ENCODE measurements around the gene ABCB8.
"Not testable (repeated sequence)": the region's sequence is repeated elsewhere in the genome, so short reads cannot be mapped to it uniquely, and the experiment has no call there.

ABCB8 gene

GRCh38 chr7:150998341-150998740 lies 29.9 kb upstream of the ABCB8 start:
- DNase-seq = no peak

- DNase-seq = no peak
Observed at GRCh38 chr7:150999001-150999400, 29.2 kb upstream of the ABCB8 start.

DNA sequence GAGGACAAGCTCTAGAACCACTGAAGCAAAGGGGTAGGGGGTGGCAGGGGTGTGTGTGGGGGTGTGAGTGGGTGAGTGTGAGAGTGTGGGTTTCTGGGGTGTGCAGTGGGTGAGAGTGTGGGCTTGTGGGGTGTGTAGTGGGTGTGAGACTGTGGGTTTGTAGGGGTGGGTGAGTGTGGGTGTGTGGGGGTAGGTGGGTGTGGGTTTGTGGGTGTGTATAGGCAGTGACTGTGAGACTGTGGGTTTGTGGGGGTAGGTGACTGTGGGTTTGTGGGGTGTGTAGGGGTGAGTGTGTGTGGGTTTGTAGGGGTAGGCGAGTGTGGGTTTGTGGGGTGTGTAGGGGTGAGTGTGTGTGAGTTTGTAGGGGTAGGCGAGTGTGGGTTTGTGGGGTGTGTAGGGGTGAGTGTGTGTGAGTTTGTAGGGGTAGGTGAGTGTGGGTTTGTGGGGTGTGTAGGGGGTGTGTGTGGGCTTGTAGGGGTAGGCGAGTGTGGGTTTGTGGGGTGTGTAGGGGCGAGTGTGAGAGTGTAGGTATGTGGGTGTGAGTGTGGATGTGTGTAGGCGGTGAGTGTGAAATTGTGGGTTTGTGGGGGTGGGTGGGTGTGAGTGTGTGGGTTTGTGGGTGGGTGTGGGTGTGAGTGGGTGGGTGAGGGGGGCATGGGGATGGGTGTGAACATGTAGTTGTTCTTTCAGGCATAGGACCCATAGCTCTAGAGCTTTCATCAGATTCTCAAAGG lies 28.6 kb upstream of the ABCB8 start:
- DNase-seq = no peak

GRCh38 chr7:151000897-151001495 lies 27.3 kb upstream of the ABCB8 start:
- DNase-seq = no peak

- DNase-seq = no peak
Observed at GRCh38 chr7:151001546-151001945, 26.7 kb upstream of the ABCB8 start.

DNA sequence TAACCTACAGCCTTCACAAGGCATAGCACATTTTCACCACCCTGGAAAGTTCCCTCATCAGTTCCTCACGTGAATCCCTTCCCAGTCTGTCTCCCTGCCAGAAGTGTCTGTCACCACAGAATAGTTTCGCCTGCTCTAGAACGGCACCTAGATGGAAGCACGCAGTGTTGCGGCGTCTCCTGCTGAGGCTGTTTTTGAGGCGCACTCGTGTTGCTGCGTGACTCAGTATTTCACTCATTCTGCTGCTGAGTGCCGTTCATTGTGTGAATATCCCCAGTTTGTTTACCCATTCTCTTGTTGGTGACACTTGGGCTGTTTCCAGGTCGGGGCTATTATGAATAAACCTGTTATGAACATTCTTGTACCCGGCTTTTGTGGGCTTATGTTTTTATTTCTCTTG lies 24.7 kb upstream of the ABCB8 start:
- peak; percentile 36 to 77 for DNase-seq

- no peak for DNase-seq
Observed at GRCh38 chr7:151005566-151005965, 22.7 kb upstream of the ABCB8 start.

DNA sequence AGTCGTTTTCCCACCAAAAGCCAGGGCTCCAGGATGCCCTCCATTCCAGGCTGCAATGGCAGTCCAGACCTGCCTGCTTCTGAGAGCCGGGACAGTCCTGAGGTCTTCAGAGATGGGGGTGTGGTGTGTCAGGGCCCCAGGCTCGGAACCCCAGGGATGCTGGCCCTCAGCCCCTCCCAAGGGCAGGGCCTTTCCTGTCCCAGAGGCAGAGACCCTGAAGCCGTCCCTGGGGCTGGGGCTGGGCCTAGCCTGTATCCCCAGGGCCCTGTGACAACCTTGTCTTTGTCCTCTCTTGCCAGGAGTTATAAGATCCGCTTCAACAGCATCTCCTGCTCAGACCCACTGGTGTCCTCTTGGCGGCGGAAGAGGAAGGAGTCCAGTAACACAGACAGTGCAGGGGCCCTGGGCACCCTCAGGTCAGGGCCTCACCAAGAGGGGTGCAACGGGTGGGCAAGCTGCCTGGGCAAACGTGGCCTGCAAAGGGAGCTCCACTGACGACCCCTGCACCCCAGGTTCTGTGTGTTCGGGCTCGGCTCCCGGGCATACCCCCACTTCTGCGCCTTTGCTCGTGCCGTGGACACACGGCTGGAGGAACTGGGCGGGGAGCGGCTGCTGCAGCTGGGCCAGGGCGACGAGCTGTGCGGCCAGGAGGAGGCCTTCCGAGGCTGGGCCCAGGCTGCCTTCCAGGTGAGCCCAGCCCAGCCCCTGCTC lies 21.5 kb upstream of the ABCB8 start:
- DNase-seq = no peak

GRCh38 chr7:151007469-151007898 lies 20.8 kb upstream of the ABCB8 start:
- no peak for DNase-seq

DNA sequence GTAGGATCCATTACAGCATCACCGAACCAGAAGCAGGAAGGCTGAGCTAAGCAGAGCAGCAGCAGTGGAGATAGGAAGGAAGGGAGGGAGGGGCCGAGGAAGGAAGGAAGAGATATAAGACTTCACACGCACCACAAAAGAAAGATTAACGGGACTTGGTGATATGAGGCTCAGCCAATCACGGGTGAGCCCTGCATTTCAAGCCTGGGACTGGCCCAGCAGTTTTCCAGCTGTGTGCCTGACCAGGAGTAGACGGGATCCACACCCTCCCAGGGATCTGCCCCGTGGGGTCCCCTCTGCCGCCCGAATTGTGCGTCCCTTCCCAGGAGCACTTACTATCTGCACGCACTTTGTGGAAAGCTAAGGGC lies 20.1 kb upstream of the ABCB8 start:
- DNase-seq = no peak

- DNase-seq = no peak
Observed at GRCh38 chr7:151008511-151009323, 19.5 kb upstream of the ABCB8 start.

GRCh38 chr7:151009327-151010036 lies 18.8 kb upstream of the ABCB8 start:
- DNase-seq = no peak

DNA sequence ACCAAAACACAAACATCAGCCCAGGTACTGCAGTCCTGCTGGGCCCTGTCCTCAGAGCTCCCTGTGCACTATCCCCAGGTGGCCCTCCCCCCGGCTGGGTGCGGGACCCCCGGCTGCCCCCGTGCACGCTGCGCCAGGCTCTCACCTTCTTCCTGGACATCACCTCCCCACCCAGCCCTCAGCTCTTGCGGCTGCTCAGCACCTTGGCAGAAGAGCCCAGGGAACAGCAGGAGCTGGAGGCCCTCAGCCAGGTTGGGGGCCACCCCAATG lies 18.3 kb upstream of the ABCB8 start:
- DNase-seq = no peak

DNA sequence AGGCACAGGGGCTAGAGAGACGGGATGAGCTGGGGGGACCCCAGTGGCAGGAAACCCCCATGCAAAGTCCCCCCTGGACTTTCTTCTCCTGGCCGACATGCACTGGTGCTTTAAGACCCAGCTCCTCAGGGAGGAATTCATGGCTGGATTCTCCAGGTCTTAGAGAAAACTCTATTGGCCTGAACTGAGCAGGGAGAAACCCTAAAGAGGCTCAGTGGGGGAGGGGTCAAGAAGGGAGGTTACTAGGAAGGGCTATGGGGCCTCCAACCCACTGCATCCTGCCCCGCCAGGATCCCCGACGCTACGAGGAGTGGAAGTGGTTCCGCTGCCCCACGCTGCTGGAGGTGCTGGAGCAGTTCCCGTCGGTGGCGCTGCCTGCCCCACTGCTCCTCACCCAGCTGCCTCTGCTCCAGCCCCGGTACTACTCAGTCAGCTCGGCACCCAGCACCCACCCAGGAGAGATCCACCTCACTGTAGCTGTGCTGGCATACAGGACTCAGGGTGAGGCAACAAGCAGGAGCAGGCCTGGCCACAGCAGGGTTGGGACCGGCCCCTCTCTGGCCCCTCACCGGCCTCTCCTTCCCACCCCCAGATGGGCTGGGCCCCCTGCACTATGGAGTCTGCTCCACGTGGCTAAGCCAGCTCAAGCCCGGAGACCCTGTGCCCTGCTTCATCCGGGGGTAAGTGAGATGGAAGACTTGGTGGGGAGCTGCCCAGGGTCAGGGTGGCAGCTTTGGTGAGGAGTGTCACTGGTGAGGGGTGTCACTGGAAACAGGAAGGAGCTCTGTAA lies 17.7 kb upstream of the ABCB8 start:
- DNase-seq = no peak

- no peak for DNase-seq
Observed at GRCh38 chr7:151011097-151011409, 17.2 kb upstream of the ABCB8 start.

DNA sequence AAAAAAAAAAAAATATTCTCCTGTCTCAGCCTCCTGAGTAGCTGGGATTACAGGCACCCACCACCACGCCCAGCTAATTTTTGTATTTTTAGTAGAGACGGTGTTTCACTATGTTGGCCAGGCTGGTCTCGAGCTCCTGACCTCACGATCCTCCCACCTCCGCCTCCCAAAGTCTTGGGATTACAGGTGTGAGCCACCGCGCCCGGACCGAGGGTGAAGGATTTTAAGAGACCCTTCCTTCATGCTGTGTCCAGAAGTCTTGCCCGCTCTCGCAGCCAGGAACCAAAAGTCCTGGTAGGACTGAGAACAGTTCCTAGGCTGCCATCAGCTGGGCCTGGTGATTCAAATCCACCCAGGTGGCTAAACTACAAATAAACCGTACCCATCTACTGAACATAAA lies 16.6 kb upstream of the ABCB8 start:
- DNase-seq = not testable (repeated sequence)

DNA sequence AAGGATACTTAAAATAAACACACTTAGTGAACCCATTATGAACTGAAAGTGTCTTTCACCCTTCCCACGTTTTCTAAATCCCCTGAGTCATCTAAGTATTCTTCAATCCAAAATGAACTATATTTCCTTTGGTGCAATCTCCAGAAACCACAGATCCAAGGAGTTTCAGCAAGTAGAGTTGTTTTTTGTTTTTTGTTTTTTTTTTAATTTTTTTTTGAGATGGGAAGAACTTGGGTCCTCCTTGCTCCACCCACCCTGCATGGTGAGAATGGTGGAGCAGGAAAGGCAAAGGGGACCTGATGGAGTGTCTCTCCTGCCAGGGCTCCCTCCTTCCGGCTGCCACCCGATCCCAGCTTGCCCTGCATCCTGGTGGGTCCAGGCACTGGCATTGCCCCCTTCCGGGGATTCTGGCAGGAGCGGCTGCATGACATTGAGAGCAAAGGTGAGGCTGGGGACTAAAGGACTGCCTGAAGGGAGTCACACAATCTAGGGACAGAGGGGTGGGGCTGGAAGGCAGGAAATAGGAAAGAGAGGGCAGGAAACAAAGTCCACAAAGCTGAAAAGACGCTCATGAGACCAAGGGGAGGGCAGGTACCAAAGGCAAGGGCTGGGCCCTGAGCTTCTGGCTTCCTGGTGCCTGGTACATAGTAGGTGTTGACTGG lies 16.1 kb upstream of the ABCB8 start:
- DNase-seq = no peak

DNA sequence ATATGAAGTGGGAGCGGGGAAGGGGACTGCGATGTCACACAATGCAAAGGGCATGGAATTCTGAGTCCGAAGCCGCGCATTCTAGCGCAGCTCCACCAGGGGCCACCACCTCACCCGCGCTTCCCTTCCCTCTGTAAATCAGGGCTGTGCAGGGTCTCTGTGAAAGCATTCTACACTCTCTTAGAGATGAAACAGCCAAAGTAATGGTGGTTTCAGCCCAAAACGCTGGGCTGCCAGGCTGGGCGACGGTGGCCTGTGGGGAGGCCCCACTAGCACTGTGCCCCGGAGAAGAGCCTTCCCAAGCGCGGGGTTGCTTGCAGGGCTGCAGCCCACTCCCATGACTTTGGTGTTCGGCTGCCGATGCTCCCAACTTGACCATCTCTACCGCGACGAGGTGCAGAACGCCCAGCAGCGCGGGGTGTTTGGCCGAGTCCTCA lies 15.3 kb upstream of the ABCB8 start:
- DNase-seq = peak; percentile 27 to 49

GRCh38 chr7:151013356-151013732 lies 14.9 kb upstream of the ABCB8 start:
- no peak for DNase-seq

DNA sequence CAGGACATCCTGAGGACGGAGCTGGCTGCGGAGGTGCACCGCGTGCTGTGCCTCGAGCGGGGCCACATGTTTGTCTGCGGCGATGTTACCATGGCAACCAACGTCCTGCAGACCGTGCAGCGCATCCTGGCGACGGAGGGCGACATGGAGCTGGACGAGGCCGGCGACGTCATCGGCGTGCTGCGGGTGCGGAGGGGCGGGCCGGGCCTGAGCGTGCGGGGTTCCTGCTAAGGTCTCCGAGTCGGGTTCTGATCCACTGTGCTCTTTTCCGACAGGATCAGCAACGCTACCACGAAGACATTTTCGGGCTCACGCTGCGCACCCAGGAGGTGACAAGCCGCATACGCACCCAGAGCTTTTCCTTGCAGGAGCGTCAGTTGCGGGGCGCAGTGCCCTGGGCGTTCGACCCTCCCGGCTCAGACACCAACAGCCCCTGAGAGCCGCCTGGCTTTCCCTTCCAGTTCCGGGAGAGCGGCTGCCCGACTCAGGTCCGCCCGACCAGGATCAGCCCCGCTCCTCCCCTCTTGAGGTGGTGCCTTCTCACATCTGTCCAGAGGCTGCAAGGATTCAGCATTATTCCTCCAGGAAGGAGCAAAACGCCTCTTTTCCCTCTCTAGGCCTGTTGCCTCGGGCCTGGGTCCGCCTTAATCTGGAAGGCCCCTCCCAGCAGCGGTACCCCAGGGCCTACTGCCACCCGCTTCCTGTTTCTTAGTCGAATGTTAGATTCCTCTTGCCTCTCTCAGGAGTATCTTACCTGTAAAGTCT lies 14.3 kb upstream of the ABCB8 start:
- DNase-seq = peak; percentile 31 to 56

- DNase-seq = no peak
Observed at GRCh38 chr7:151014950-151015349, 13.3 kb upstream of the ABCB8 start.
